HG02840 (cell line): ENCODE results near the gene CXCL14.

Source experiments
- ATAC-seq: cut with Tn5 transposase; IDR thresholded peaks from one replicate; pipeline ENCODE4 v1.9.1; 2021; ENCODE audit warnings: mild to moderate bottlenecking, moderate library complexity, moderate number of reproducible peaks; ENCODE audit not compliant: unreplicated experiment, low FRiP score

CXCL14 gene, protein sequence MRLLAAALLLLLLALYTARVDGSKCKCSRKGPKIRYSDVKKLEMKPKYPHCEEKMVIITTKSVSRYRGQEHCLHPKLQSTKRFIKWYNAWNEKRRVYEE

GRCh38 chr5:135578685-135579341, at the start of gene CXCL14:
CXCL14 (minus strand) TSS chr5:135578991; CDS start chr5:135578778, 213 bp downstream.
- ATAC-seq: no peak

DNA sequence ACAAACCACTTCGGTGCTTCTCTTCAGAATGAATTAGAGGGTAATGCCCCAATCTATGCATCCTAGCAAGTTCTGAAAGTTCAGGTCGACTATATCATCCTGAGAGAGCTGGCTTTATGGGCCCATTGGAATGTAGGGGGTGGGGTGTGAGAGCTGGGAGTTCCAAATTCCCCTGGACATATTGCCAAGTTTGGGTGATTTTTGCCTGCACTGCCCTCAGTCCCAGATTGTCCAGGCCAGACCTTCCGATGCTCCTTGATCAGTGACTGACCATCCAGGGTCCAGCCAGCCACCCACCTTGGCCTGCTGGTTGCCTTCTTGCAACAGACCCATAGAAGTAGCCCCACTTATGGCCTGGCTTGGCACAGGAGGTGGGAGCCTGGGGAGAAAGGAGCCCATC, 47.8 kb upstream of the CXCL14 start:
- no peak for ATAC-seq

- no peak for ATAC-seq
These were observed 47.2 kb upstream of the CXCL14 start for GRCh38 chr5:135625961-135626360.

GRCh38 chr5:135625486-135625885, 46.7 kb upstream of the CXCL14 start:
- no peak for ATAC-seq

- no peak for ATAC-seq
These were observed 46.3 kb upstream of the CXCL14 start for GRCh38 chr5:135625061-135625460.

- no peak for ATAC-seq
These were observed 44.5 kb upstream of the CXCL14 start for GRCh38 chr5:135623186-135623715.

GRCh38 chr5:135615581-135616260, 36.9 kb upstream of the CXCL14 start:
- ATAC-seq: no peak

DNA sequence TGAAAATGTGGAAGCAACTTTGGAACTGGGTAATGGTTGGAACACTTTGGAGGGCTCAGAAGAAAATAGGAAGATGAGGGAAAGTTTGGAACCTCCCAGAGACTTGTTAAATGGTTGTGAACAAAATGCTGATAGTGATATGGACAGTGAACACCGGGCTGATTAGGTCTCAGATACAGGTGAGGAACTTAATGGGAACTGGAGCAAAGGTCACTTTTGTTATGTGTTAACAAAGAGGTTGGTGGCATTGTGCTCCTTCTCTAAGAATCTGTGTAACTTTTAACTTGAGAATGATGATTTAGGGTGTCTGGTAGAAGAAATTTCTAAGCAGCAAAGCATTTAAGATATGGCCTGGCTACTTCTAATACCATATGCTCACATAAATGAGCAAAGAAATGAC, 36.4 kb upstream of the CXCL14 start:
- no peak for ATAC-seq

GRCh38 chr5:135609981-135610380, 31.2 kb upstream of the CXCL14 start:
- ATAC-seq: no peak

DNA sequence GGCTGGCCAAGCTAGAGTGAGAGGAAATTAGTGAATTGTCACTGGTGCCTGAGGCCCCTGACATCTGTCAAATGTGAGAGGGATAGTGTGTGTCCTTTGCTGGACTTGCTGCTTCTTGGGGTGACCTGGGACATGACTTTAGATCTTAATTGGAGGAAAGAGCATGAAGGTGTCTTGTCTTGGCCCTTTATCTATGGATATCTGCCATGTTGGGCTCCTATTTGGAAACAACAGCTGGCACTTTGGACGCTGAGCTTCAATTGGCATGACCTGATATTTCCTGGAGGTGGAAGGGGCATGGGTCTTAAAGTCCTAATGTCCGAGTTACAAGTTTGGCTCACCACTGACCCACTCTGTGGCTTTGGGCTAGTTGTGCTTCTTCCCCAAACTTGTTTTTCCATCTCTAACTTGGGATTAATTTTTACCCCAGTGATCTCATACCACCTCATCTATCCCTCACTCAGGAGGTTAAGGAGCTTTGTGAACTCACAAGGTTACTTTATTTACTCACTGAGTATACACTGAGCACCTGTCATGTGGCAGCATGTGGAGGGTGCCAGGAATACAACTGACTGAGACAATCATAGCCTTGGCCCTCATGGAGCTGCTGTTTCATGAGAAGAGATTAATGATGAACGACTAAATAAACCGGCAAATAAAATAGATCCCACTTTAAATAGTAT, 30.1 kb upstream of the CXCL14 start:
- ATAC-seq: no peak

DNA sequence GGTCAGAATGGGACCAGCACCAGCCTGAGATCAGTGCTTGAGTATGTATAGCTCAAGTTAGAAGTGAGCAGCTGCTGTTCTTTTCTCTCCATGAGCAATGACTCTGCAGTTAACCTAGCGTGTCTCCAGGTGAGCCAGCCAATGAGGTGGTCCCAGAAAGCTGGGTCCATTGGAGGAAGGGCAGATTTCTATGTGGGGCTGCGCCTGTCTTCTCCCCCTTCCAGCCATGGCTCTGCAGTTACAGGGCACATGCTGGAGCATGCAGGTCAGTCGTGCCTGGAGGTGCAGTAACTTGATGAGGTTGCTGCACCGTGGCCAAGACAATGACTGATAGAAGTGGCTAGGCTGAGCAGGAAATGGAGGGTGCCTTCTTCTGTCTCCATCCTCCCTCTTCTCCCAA, 29.6 kb upstream of the CXCL14 start:
- no peak for ATAC-seq

GRCh38 chr5:135606431-135606830, 27.6 kb upstream of the CXCL14 start:
- no peak for ATAC-seq

DNA sequence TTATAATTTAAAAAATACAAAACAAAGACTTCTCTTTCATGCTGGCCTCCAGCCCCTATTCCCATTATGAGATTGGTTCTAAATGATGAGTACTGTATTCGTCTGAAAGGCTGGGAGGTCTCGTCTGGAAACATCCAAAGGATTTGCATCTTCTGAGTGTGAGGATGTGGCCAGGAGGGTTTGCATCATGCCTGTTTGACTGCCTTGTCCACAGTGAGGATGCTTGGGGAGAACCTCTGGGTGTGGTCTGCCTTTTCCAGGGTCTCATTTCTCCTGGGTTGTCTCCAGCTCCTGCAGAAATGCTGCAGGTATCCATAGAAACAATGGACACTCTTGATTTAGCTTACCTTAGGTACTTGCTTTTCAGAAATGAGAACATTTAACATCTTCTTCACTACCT, 26.4 kb upstream of the CXCL14 start:
- no peak for ATAC-seq

DNA sequence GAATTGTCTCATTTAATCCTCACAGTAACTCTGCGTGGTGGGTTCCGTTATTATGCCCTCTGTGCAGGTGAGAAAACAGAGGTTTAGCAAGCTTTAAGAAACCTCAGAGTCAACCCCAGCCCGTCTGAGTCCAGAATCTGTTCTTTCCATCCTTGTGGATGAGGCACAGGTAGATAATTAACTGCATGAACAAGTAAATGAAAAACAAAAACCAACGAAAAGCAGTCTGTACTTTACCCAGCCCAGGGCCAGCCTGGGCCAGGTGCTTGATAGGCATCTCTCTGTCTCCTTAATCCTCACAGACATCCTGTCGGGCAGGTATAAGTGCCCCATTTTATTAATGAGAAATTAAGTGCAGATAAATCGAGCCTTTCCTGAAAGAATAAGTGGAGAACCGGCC, 25.3 kb upstream of the CXCL14 start:
- no peak for ATAC-seq

DNA sequence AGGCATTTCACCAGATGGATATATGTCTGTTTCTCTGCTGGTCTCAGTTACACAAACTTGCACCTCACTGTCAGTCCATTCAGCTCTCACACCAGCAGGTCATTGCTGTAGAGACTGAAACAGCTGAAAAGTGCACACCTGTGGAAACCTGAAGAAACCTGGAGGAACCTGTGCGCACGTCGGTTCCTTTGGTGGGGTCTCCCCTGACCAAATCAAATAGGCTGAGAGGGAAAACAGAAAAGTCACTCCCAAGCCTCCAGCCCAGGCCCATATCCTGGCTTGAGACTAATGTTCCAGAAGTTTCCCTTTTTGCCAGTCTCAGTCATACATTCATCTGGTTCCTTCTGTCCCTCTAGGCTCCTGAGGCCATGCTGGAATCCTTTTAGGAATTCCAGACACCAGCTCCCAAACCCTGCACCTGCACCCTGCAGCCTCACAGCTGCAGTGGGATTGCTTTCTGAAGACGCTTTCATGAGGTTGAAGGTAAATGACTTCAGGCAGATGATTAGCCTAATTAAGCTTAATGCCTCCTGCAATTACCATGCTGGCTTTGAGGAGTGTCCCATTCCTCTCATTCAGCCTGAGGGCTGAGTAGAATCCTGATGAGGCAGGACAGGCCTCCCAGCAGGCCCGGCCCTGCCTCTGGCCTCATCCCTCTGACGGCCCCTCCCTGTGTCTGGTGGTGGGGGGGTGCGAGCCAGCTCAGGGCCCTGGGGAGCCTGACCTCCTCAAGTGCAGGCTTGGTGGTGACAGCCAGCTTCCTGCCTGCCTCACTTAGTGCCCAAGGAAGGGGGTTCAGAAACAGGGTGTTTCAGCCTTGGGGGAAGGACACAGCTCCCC, 24.3 kb upstream of the CXCL14 start:
- no peak for ATAC-seq

DNA sequence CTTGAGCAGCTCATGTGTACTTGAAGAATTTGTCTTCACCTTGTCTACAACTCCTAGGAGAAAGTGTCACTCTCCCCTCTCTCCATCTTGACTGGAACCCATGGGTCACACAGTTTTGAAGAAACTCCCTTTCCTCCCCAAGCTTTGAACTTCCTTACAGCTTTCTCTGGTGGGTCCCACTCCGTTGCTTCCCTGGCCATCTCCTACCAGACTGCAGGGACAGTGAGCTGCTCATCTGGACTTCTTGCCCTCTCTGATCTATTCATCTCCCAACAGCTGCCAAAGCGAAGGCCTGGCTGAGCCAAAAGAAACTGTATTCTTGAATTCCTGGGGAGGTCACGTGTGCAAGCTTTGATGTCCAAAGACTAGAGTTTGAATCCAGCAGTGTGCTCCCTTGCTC, 22.7 kb upstream of the CXCL14 start:
- no peak for ATAC-seq

DNA sequence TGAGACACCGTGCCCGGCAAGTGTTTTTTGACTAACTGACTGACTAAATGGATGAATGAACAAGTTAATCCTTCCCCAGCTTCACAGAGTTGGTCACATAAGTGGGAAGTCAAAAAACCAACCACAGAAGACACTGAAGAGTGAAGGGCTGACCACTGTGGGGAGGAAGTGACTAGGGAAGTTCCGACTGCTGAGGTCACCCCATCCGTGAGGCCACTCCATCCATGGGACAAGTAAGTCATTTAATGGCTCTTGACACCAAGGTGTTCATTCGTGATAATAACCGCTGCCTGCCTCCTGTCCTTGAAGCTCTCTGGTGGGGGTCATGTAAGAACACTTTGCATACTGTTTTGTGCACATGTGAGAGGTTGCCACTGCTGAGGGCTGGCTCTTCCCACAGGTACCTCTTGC, 22.2 kb upstream of the CXCL14 start:
- no peak for ATAC-seq

DNA sequence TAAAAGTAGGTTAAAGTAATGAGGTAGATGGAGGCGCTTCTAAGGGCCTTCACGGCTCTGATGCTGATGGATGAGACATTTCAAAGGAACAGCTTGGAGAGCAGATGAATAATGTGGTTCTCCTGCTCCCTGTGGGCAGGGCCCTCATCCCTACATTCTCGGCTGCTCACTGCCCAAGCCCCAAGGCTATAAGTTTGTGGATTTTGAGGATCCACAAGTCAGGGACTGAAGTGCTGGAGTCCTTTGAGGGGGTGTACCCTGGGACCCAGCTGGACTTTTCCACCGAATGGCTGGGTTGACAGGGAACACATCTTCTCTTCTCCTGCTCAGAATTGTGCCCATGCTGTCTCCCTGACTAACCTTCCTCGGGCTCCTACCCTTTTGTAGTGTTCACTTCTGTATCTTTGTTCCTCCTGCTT, 21.4 kb upstream of the CXCL14 start:
- no peak for ATAC-seq

DNA sequence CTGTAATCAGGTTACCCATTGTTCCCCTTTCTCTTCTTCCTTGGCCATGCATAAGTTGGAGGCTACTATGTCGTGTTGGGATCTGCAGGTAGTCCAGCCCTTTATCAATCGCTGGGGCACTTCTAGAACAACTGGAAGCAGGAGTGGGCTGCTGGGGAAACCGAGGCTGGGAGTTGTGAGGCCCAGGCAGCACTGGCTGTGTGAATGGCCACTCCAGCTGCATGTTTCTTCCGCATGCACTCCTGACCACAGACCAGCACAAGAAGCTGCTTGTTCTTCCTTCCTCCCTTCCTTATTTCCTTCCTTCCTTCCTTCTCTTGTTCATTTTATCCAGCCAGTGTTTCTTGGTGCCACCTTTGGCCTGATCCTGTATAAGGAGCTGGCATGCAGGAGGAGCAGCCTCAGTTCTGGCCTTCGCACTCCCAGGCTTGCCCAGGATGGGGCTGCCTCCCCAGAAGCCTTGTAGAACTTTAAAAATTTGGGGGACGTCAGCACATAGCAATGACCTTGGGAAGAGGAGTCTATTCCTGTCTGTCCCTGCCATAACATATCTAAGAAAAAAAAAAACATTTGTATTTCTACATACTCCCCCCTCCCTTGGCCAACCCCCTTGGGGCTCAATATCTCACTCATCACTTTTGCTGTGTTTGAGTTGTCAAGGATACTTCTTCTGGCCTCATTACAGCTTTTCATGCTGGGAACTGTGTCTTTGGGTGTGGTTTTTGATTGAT, 20.8 kb upstream of the CXCL14 start:
- ATAC-seq: no peak
